Epithelial cell of prostate (primary cell): ENCODE data around the gene SERPINC1.
"Not testable (repeated sequence)": the region's sequence is repeated elsewhere in the genome, so short reads cannot be mapped to it uniquely, and the experiment has no call there.

ENCODE experiments used
- DNase-seq: peaks from one replicate; pipeline ENCODE4 v3.0.0-alpha.2; 2011; ENCODE audit warnings: low read depth, low spot score
- H3K27ac ChIP-seq: fragments of 450-650 bp; 2 replicates; pipeline ENCODE4 v1.5.1; 2017; ENCODE audit warnings: mild to moderate bottlenecking

Gene SERPINC1

DNA sequence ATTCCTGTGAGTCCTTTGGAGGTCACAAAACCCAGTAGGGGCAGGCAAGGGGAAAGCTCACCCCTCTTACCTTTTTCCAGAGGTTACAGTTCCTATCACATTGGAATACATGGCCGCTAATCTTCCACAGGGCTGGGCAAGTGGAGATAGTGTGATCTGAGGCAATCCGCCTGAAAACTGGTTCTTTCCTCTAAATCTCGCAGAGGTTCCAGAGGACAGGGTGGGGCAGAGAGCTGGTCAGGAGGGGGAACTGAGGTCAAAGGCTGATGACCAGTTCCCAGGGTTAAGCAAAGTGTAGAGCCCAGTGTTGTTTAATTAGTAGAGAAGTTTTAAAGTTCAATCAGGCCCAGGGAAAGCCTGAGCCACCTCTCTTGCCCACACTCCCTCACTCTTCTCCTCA is at the start of gene SERPINC1:
Gene SERPINC1, minus strand, starts transcription at position 179 of the 400 bp plus-strand sequence. Its CDS starts 68 bp downstream, at position 111.
- no peak within 1 kb of the TSS for H3K27ac ChIP-seq
- DNase-seq: no peak

DNA sequence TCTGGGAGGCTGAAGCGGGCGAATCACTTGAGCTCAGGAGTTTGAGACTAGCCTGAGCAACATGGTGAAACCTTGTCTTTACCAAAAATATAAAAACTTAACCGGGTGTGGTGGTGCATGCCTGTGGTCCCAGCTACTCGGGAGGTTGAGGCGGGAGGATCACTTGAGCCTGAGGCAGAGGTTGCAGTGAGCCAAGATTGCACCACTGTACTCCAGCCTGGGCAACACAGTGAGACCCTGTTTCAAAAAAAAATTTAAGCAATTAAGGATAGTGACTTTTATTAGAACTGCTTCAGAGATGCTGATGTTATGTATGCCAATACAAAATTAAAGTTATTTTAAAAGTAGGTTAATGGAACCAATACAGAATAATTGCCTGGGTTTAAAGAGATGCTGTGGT is 48.8 kb upstream of the SERPINC1 start:
- not testable (repeated sequence) for H3K27ac ChIP-seq, DNase-seq

DNA sequence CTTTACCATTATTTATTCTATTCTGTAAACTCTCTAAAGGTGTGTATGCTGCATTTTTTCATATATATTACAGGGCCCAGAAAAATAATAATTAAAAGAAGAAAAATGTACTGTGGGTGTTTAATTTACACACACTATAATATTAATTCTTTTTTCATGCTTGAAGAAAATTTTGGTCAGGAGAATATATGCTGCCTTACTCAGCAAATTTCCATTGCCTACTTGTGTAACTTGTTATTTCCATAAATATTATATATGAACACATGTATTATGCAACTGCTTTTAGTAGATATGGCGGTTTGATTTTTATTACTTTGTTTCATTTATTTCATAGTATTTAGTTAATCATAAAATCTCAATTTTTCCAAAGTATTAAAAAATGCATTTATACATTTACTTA is 46.4 kb upstream of the SERPINC1 start:
- no peak overlapping the region for H3K27ac ChIP-seq
- DNase-seq: no peak

- H3K27ac ChIP-seq: no peak overlapping the region
- no peak for DNase-seq
Observed at GRCh38 chr1:173960625-173961024, 43.5 kb upstream of the SERPINC1 start.

GRCh38 chr1:173954179-173954578 is 37.1 kb upstream of the SERPINC1 start:
- DNase-seq: no peak
- no peak overlapping the region for H3K27ac ChIP-seq

- DNase-seq: no peak
- no peak overlapping the region for H3K27ac ChIP-seq
Observed at GRCh38 chr1:173948594-173948993, 31.5 kb upstream of the SERPINC1 start.

GRCh38 chr1:173946380-173946921 is 29.3 kb upstream of the SERPINC1 start:
- peak overlapping the region; percentile 28 for H3K27ac ChIP-seq
- DNase-seq: peak; percentile 12

DNA sequence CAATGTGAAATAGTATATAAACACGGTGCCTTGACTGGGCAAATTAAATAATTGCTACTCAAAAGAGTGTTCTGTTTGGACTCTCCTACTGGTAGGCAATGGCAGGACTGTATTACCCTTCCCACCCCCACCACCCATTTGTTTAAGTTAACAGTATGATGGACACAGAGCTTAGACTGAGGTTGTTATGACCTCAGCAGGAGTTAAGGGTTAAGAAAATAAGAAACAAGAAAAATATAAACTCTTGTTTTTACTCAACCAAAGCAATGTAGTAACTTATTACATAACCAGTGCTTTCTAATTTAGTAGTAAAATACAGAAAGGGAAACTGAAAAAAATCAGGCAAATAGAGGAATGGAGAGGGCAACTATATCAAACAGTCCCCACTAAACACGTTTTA is 19.9 kb upstream of the SERPINC1 start:
- DNase-seq: no peak
- no peak overlapping the region for H3K27ac ChIP-seq

DNA sequence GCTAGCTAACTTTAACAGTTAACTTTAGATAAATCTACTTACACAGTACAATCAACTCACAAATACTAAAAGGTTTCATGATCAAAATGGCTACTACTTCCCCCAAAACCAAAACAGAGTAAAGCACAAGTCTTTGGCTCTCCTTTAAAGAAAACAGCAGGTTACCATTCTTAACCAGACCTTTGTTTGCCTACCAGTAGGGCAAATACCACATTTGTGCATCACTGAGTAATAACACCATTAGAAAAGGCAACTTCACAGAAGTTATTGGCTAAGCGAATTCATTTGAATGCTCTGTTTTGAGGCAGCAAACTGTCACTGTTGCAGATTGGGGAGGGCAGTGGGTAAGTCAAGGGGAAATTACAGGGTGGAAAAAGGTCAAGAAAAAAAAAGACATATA is 17.3 kb upstream of the SERPINC1 start:
- DNase-seq: no peak

DNA sequence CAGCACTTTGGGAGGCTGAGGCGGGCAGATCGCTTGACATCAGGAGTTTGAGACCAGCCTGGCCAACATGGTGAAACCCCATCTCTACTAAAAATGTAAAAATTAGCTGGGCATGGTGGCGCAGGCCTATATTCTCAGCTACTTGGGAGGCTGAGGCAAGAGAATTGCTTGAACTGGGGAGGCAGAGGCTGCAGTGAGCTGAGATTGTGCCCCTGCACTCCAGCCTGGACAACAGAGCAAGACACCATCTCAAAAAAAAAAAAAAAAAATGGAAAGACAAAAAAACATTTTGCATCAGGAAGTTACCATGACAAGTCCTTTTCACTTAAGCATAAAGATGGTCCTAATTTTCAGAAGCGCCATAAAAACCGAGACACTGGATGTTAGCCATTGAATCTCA is 13.4 kb upstream of the SERPINC1 start:
- not testable (repeated sequence) for H3K27ac ChIP-seq, DNase-seq

More for the DNA sequence above, 17.3 kb upstream of the SERPINC1 start:
- no peak overlapping the region for H3K27ac ChIP-seq

- DNase-seq: no peak
- H3K27ac ChIP-seq: no peak overlapping the region
Observed at GRCh38 chr1:173925306-173926242, 8.4 kb upstream of the SERPINC1 start.

- no peak overlapping the region for H3K27ac ChIP-seq
- DNase-seq: no peak
Observed at GRCh38 chr1:173920861-173921260, 3.7 kb upstream of the SERPINC1 start.

GRCh38 chr1:173917635-173918493 is 737 bp upstream of the SERPINC1 start:
- no peak for DNase-seq
- no peak overlapping the region for H3K27ac ChIP-seq

- DNase-seq: no peak
- no peak overlapping the region for H3K27ac ChIP-seq
Observed at GRCh38 chr1:173916667-173917066, 460 bp downstream of the SERPINC1 start.

DNA sequence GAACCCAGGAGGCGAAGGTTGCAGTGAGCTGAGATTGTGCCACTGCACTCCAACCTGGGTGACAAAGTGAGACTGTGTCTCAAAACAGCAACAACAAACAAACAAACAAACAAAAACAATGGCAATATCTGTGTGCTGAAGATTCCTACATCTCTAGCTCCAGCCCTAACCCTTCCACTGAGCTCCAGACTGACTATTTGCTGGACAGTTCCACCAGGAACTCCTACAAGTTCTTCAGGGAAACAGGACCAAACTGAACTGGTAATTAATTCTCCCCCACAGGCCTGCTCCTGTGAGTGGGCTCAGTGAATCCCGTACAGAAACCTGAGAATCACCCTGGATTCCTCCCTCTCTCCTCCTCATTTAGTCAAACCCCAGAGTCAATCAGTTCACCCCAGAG is 1.5 kb downstream of the SERPINC1 start:
- H3K27ac ChIP-seq: no peak overlapping the region
- no peak for DNase-seq

GRCh38 chr1:173914366-173914871 is 2.7 kb downstream of the SERPINC1 start:
- DNase-seq: no peak
- no peak overlapping the region for H3K27ac ChIP-seq

DNA sequence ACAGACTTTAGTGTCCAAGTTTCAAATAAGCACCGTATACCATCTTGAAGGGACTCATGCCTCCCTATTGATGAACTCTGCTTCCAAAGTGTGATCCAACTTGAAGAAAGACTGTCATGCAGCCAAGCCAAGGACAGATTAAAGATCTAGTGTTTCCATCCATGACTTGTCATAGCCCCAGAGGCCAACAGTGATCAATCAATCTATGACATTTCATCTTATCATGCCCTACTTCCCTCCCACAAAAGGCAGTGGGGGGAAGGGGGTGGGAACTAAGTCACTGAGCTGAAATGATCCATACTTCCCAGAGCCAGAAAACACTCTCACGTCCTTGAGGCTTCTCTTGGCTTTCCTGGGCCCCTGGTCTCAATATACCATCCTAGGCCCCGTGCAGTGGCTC is 4.0 kb downstream of the SERPINC1 start:
- no peak overlapping the region for H3K27ac ChIP-seq
- no peak for DNase-seq

DNA sequence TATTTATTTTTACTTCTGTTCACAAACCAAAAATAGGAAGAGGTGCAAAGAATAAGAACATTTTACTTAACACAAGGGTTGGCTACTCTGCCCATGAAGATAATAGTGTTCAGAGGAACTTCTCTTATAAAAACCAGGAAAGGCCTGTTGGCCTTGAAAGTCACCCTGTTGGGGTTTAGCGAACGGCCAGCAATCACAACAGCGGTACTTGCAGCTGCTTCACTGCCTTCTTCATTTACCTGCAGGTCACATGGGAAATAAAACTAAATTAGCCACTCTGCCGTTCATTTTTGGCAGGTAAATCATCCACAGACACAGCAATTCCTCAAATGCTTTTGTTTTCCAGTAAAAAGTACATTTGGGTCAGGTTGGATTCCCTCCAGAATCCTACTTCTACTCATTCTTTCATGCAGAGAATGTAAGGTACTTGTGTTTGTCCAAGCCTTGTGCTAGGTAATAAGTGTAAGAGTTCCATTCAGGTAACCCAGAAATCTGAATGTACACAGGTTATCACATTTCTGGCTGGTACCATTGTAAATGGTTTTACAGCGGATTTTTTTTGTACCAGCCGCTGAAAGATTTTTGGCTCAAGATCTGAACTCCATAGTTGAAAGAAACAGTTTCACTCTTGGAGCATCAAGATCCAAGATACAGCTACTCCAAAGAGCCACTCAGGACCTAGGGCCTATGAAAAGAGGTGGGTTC is 13.1 kb downstream of the SERPINC1 start:
- no peak overlapping the region for H3K27ac ChIP-seq
- DNase-seq: no peak

DNA sequence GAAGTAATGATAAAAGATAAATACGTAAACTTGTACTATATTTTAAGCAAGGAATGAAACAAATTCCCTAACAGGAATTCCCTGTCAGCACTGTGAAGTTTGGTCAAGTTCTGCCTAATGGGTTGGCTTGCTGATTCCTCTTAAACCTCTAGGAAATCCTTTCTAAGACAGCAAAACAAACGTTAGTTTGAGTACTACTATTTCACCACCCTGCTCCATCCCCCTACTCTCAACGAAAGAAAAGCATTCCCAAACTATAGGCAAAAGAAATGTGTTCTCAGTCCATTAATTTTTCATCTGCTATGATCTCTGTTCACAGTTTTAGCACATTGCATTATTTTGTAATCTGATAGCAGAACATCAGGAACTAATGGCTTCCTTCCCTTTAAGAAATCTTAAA is 16.1 kb downstream of the SERPINC1 start:
- no peak overlapping the region for H3K27ac ChIP-seq
- DNase-seq: no peak

GRCh38 chr1:173900427-173900826 is 16.7 kb downstream of the SERPINC1 start:
- no peak overlapping the region for H3K27ac ChIP-seq
- DNase-seq: no peak
